AG09319 (cell line): Measurements from ENCODE around the gene TSACC.

ENCODE experiments used
- DNase-seq: peaks from one replicate; pipeline ENCODE4 v3.0.0-alpha.2; 2010; ENCODE audit warnings: low read depth; ENCODE audit errors: extremely low read depth
- CTCF ChIP-seq: IDR thresholded peaks from 2 replicates; pipeline ENCODE4 v1.5.1; 2011; ENCODE audit warnings: low read depth, mild to moderate bottlenecking, inconsistent platforms, low read length, moderate library complexity

TSACC gene

GRCh38 chr1:156386949-156387869, 48.9 kb downstream of the TSACC start:
- DNase-seq = no peak
- no peak for TF ChIP-seq CTCF

- no peak for DNase-seq
- TF ChIP-seq CTCF = no peak
These were observed 49.5 kb downstream of the TSACC start for GRCh38 chr1:156387870-156388173.

- no peak for TF ChIP-seq CTCF
- no peak for DNase-seq
These were observed 50.1 kb downstream of the TSACC start for GRCh38 chr1:156388174-156389137.

- DNase-seq = no peak
- TF ChIP-seq CTCF = no peak
These were observed 51.0 kb downstream of the TSACC start for GRCh38 chr1:156389311-156389710.

GRCh38 chr1:156390469-156391365, 52.4 kb downstream of the TSACC start:
- no peak for TF ChIP-seq CTCF
- no peak for DNase-seq

GRCh38 chr1:156391366-156391677, 53.0 kb downstream of the TSACC start:
- DNase-seq = no peak
- no peak for TF ChIP-seq CTCF
